Peyer's patch (tissue), 4 donors: ENCODE measurements around the gene LIN7B.

ENCODE experiments used
- POLR2A ChIP-seq, 2 donors: fragments of 450-650 bp; IDR thresholded peaks; one replicate each; pipeline ENCODE4 v1.5.1; 2017; ENCODE audit warnings: antibody characterized with exemption in 2 of 2, mild to moderate bottlenecking in 2 of 2, moderate library complexity in 2 of 2
- TF ChIP-seq, protein P1 (sequence below), 6 experiments: fragments of 450-650 bp in 4 of 6; fragments of 200-600 bp in 2 of 6; sonication (generic) in 1 of 6; IDR thresholded peaks; one replicate each; pipeline ENCODE4 v1.5.1; 2017 to 2019; ENCODE audit warnings: antibody characterized with exemption in 6 of 6, mild to moderate bottlenecking in 3 of 6, moderate library complexity in 1 of 6

DNA sequence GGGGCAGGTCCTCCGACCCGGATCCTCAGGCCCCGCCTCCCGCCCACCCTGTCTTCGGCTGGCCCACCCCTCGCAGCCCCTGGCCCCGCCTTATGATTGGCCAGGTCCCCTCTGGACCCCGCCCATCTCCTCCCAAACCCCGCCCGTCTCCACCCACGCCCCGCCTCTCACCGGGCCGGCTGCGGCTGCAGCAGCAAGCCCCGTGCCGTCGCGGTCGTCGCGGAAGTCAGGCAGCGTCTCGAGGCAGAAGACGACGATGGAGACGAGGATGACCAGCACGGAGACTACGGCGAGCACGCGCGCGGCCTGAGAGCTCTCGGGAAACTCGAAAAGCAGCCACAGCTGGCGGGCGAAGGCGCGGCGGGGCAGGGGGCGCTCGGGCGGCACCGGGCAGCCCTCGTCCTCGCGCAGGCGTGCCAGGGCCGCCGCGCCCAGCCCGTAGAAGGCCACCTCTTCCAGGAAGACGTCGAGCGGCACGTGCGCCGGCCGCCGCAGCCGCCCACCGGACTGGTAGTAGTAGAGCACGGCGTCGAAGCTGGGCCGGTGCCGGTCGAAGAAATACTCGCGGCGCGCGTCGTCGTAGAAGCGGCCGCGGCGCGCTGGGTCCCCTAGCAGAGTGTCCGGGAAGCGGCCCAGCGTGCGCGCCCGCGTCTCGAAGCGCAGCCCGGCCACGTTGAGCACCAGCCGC, 42.2 kb upstream of the LIN7B start:
- TF ChIP-seq, protein P1, sequence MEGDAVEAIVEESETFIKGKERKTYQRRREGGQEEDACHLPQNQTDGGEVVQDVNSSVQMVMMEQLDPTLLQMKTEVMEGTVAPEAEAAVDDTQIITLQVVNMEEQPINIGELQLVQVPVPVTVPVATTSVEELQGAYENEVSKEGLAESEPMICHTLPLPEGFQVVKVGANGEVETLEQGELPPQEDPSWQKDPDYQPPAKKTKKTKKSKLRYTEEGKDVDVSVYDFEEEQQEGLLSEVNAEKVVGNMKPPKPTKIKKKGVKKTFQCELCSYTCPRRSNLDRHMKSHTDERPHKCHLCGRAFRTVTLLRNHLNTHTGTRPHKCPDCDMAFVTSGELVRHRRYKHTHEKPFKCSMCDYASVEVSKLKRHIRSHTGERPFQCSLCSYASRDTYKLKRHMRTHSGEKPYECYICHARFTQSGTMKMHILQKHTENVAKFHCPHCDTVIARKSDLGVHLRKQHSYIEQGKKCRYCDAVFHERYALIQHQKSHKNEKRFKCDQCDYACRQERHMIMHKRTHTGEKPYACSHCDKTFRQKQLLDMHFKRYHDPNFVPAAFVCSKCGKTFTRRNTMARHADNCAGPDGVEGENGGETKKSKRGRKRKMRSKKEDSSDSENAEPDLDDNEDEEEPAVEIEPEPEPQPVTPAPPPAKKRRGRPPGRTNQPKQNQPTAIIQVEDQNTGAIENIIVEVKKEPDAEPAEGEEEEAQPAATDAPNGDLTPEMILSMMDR (IDR thresholded peaks at IDR 0.05): no peak
- TF ChIP-seq POLR2A (IDR thresholded peaks at IDR 0.05): no peak
